H1 (cell line): Measurements from ENCODE around the gene CDC26. TPM values are rescaled to one million over a fixed set of nuclear protein-coding genes. Genes with fewer than 3 reads are reported as not detected.
A peak's percentile ranks its signal among the peaks of the same experiment; 100 is the strongest.

Experiments used
- ASH2L ChIP-seq: fragments of 200-600, 300-600 bp; sonication (generic); IDR thresholded peaks from one replicate; pipeline ENCODE4 v1.7.1; 2017; ENCODE audit warnings: low read length
- CBX8 ChIP-seq: fragments of 300-800, 300-1000 bp; sonication (generic); IDR thresholded peaks from 2 replicates; pipeline ENCODE4 v1.7.1; 2016; ENCODE audit warnings: low read depth, low read length, borderline replicate concordance
- CEBPB ChIP-seq: IDR thresholded peaks from 2 replicates; pipeline ENCODE4 v1.6.1; 2012; ENCODE audit warnings: low read depth, low read length
- CREB1 ChIP-seq: IDR thresholded peaks from 2 replicates; pipeline ENCODE4 v1.6.1; 2012; ENCODE audit warnings: inconsistent platforms
- CTBP2 ChIP-seq: IDR thresholded peaks from 2 replicates; pipeline ENCODE4 v1.7.0; 2011; ENCODE audit warnings: borderline replicate concordance, mild to moderate bottlenecking, moderate library complexity, mixed read lengths, low read length; ENCODE audit not compliant: insufficient read depth, insufficient read length
- EGR1 ChIP-seq: IDR thresholded peaks from 2 replicates; pipeline ENCODE4 v1.6.1; 2011; ENCODE audit warnings: low read depth, low read length, borderline replicate concordance
- GTF2F1 ChIP-seq: IDR thresholded peaks from 2 replicates; pipeline ENCODE4 v1.6.1; 2012; ENCODE audit warnings: low read depth, low read length, improper control_type of control experiment, borderline replicate concordance
- HDAC2 ChIP-seq, 2 experiments: fragments of 300-600 bp in 1 of 2; sonication (generic) in 1 of 2; IDR thresholded peaks; 2 replicates each; pipeline ENCODE4 v1.6.1; 2011 to 2012; ENCODE audit warnings: low read depth in 2 of 2, low read length in 2 of 2, mild to moderate bottlenecking in 2 of 2, moderate library complexity in 2 of 2, borderline replicate concordance in 1 of 2, inconsistent platforms in 1 of 2
- KDM4A ChIP-seq: IDR thresholded peaks from one replicate; pipeline ENCODE4 v1.7.1; 2012; ENCODE audit warnings: low read depth, mild to moderate bottlenecking, moderate library complexity, low read length, inconsistent platforms; ENCODE audit not compliant: severe bottlenecking
- NANOG ChIP-seq: IDR thresholded peaks from 2 replicates; pipeline ENCODE4 v1.6.1; 2011; ENCODE audit warnings: low read length, low read depth, mild to moderate bottlenecking, inconsistent platforms; ENCODE audit not compliant: insufficient read depth, poor library complexity, severe bottlenecking
- PHF8 ChIP-seq: fragments of 200-600 bp; sonication (generic); conservative IDR thresholded peaks from 2 replicates; pipeline ENCODE4 v1.7.1; 2012; ENCODE audit warnings: low read depth, mild to moderate bottlenecking, inconsistent platforms, low read length, moderate library complexity
- POLR2AphosphoS5 ChIP-seq: IDR thresholded peaks from 2 replicates; pipeline ENCODE4 v1.6.1; 2011; ENCODE audit warnings: low read depth, low read length
- POU5F1 ChIP-seq: IDR thresholded peaks from 2 replicates; pipeline ENCODE4 v1.6.1; 2011; ENCODE audit warnings: low read depth, mild to moderate bottlenecking, low read length, moderate library complexity
- SAP30 ChIP-seq: fragments of 300-600 bp; sonication (generic); IDR thresholded peaks from 2 replicates; pipeline ENCODE4 v1.7.1; 2012; ENCODE audit warnings: low read length, moderate library complexity, mild to moderate bottlenecking, inconsistent platforms; ENCODE audit not compliant: insufficient read depth, insufficient replicate concordance
- SIN3A ChIP-seq, 2 experiments: IDR thresholded peaks in 1 of 2; conservative IDR thresholded peaks in 1 of 2; 2 replicates each; pipeline ENCODE4 v1.6.1; 2011 to 2012; ENCODE audit warnings: low read length in 2 of 2, improper control_type of control experiment in 1 of 2, low read depth in 1 of 2, mild to moderate bottlenecking in 1 of 2
- SP1 ChIP-seq: IDR thresholded peaks from 2 replicates; pipeline ENCODE4 v1.6.1; 2011; ENCODE audit warnings: low read depth, low read length
- SP4 ChIP-seq: IDR thresholded peaks from 2 replicates; pipeline ENCODE4 v1.6.1; 2012; ENCODE audit warnings: low read length, inconsistent platforms
- TAF1 ChIP-seq: IDR thresholded peaks from 2 replicates; pipeline ENCODE4 v1.6.1; 2011; ENCODE audit warnings: mild to moderate bottlenecking, low read depth, low read length
- TEAD4 ChIP-seq: IDR thresholded peaks from 2 replicates; pipeline ENCODE4 v1.6.1; 2012; ENCODE audit warnings: low read depth, low read length, inconsistent platforms, mixed read lengths
- polyA plus RNA-seq, 7 experiments: library from polyadenylated mRNA; depleted of rRNA in 3 of 7; stranded (reverse) in 5 of 7; unstranded in 2 of 7; fragments of >200 nt in 5 of 7; fragments of 200-250 nt in 2 of 7; gene quantifications; 1 replicate in 5 of 7; 2 replicates in 1 of 7; 4 replicates in 1 of 7; pipeline versions ENCODE4 v1.2.1 to v1.2.3, GENCODE V29; 2011 to 2013; ENCODE audit warnings: missing spikeins in 2 of 7, mixed read lengths in 2 of 7
- total RNA-seq: library from RNA; stranded (reverse); fragmentation: NEBNext Ultra II Directional; extraction: Animal tissue kit (Norgen Biotek cat#: 25700); gene quantifications from 2 replicates; pipeline ENCODE4 v1.2.1, GENCODE V29; 2021
- TF ChIP-seq, protein P1 (sequence below): IDR thresholded peaks from 2 replicates; pipeline ENCODE4 v1.6.1; 2012; ENCODE audit warnings: inconsistent platforms
- TF ChIP-seq, protein P2 (sequence below): IDR thresholded peaks from 2 replicates; pipeline ENCODE4 v1.6.1; 2011; ENCODE audit warnings: low read depth, mild to moderate bottlenecking, low read length; ENCODE audit not compliant: insufficient read depth

CDC26 gene
- total and polyA plus RNA-seq, 2 of the 8 experiments (the other 6 are each of a cell fraction or from before 2014, with no cell fraction given): 31.5 to 41.9 TPM

GRCh38 chr9:113221003-113221799, 54.2 kb downstream of the CDC26 start, which contains the start of the genes FKBP15 and SLC31A1 (continued):
- TF ChIP-seq HDAC2 (IDR thresholded peaks at IDR 0.05; ENCODE audit: borderline replicate concordance in 1 of 2, low read depth in 2 of 2, low read length in 2 of 2): peak in 1 of 2 experiments; percentile 72; a peak in 1 of 4 replicates
- TF ChIP-seq PHF8: peak; percentile 71
- TF ChIP-seq TAF1: peak; percentile 74; the same call in 1 of the 2 replicates
- peak; percentile 81 for TF ChIP-seq POLR2AphosphoS5
- TF ChIP-seq SP1: peak; percentile 67; the same call in 1 of the 2 replicates
- TF ChIP-seq ASH2L: peak; percentile 97
- TF ChIP-seq CTBP2: no peak
- TF ChIP-seq, protein P1, sequence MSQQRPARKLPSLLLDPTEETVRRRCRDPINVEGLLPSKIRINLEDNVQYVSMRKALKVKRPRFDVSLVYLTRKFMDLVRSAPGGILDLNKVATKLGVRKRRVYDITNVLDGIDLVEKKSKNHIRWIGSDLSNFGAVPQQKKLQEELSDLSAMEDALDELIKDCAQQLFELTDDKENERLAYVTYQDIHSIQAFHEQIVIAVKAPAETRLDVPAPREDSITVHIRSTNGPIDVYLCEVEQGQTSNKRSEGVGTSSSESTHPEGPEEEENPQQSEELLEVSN: peak; percentile 62
- no peak for TF ChIP-seq POU5F1
- TF ChIP-seq CREB1: peak; percentile 88
- TF ChIP-seq, protein P2, sequence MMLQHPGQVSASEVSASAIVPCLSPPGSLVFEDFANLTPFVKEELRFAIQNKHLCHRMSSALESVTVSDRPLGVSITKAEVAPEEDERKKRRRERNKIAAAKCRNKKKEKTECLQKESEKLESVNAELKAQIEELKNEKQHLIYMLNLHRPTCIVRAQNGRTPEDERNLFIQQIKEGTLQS: peak; percentile 85
- TF ChIP-seq TEAD4: peak; percentile 2; the same call in 1 of the 2 replicates
- TF ChIP-seq CBX8: no peak
- TF ChIP-seq SP4: no peak
- no peak for TF ChIP-seq NANOG
- no peak for TF ChIP-seq CEBPB
- no peak for TF ChIP-seq SAP30
- no peak for TF ChIP-seq EGR1
- peak; percentile 80 to 92; a peak in 3 of 4 replicates for TF ChIP-seq SIN3A (conservative IDR thresholded peaks at IDR 0.05 in 1 of 2, IDR thresholded peaks at IDR 0.05 in 1 of 2; ENCODE audit: low read depth in 1 of 2, low read length in 2 of 2)
- TF ChIP-seq KDM4A: peak; percentile 71
- no peak for TF ChIP-seq GTF2F1
